ENCODE results near the gene CCDC24. TPM values are rescaled to one million over a fixed set of nuclear protein-coding genes. Genes with fewer than 3 reads are reported as not detected.

The CCDC24 gene
- total and polyA plus RNA-seq, 9 of the 15 experiments (the other 6 are each of a cell fraction or from before 2014, with no cell fraction given), result 0.31 to 4.5 (median 1.5) TPM

DNA sequence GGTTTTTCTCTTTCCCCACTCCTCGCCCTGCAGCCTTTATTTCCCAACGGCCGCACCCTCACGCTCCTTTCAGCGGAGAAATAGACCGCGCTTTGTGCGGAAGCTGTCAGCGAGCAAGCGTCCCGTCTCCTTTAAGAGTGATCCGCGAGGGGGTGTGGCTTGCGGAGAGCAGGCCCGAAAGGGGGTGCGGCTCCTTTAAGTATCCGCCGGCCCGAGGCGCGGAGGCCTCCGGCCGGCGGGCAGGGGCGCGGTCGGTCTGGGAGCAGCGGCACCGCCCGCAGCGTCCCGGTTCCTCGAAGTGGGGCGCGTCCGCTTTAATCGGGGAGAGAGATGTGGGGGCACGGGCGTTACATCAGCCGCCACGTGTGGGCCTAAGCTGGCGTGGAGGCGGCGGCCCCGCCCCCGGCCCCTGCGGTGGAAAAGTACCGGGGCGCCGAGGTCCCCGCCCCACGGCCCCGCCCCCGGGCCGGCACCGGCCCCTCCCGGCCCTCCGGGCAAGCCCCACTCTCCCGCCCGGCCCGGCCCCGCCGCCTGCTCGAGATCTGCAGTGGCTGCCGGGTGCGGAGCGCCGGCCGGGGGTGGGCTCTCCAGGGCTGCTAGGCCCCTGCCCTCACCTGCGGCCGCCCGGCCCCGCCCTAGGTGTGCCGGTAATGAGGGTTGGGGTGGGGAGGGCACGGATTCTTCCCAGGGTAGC, 38.7 kb downstream of the CCDC24 start (continued):
- TF ChIP-seq, protein P1, sequence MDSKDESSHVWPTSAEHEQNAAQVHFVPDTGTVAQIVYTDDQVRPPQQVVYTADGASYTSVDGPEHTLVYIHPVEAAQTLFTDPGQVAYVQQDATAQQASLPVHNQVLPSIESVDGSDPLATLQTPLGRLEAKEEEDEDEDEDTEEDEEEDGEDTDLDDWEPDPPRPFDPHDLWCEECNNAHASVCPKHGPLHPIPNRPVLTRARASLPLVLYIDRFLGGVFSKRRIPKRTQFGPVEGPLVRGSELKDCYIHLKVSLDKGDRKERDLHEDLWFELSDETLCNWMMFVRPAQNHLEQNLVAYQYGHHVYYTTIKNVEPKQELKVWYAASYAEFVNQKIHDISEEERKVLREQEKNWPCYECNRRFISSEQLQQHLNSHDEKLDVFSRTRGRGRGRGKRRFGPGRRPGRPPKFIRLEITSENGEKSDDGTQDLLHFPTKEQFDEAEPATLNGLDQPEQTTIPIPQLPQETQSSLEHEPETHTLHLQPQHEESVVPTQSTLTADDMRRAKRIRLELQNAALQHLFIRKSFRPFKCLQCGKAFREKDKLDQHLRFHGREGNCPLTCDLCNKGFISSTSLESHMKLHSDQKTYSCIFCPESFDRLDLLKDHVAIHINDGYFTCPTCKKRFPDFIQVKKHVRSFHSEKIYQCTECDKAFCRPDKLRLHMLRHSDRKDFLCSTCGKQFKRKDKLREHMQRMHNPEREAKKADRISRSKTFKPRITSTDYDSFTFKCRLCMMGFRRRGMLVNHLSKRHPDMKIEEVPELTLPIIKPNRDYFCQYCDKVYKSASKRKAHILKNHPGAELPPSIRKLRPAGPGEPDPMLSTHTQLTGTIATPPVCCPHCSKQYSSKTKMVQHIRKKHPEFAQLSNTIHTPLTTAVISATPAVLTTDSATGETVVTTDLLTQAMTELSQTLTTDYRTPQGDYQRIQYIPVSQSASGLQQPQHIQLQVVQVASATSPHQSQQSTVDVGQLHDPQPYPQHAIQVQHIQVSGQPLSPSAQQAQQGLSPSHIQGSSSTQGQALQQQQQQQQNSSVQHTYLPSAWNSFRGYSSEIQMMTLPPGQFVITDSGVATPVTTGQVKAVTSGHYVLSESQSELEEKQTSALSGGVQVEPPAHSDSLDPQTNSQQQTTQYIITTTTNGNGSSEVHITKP (IDR thresholded peaks at IDR 0.05; ENCODE audit: partially characterized antibody), result peak; percentile 68
- TF ChIP-seq ZNF274 (IDR thresholded peaks at IDR 0.05; ENCODE audit: borderline replicate concordance, low read depth, low read length) (0 out of 2 replicates have a peak, but pooled peaks have one; percentile 6), ZNF589 (CRISPR knock-in tag; IDR thresholded peaks at IDR 0.05; ENCODE audit: low read depth) (no peak), SIX5 (IDR thresholded peaks at IDR 0.05; ENCODE audit: borderline replicate concordance in 1 of 2, insufficient read depth in 1 of 2, low read depth in 1 of 2, low read length in 2 of 2) (no peak), MTA3 (IDR thresholded peaks at IDR 0.05; ENCODE audit: borderline replicate concordance) (no peak; the same call in none of the 2 replicates), BHLHE40 (IDR thresholded peaks at IDR 0.05; ENCODE audit: low read length) (peak; percentile 86), NEUROD1 (IDR thresholded peaks at IDR 0.05; ENCODE audit: borderline replicate concordance, low read depth, low read length, partially characterized antibody) (peak; percentile 75), HSF4 (CRISPR knock-in tag; IDR thresholded peaks at IDR 0.05; ENCODE audit: borderline replicate concordance) (no peak), MYC (IDR thresholded peaks at IDR 0.05; ENCODE audit: low read depth, low read length) (peak; percentile 100), MYC (CRISPR knock-in tag; IDR thresholded peaks at IDR 0.05; ENCODE audit: borderline replicate concordance, low read depth) (no peak), PHF21A (IDR thresholded peaks at IDR 0.05; ENCODE audit: borderline replicate concordance, low read depth) (no peak), MEIS2 (IDR thresholded peaks at IDR 0.05; ENCODE audit: partially characterized antibody) (peak; percentile 67), RB1 (IDR thresholded peaks at IDR 0.05; ENCODE audit: low read depth) (peak; percentile 70; the same call in 1 of the 2 replicates), SPI1 (IDR thresholded peaks at IDR 0.05; ENCODE audit: borderline replicate concordance, low read depth, low read length) (0 out of 2 replicates have a peak, but pooled peaks have one; percentile 24), SIN3B (IDR thresholded peaks at IDR 0.05; ENCODE audit: low read depth) (no peak), ZNF24 (IDR thresholded peaks at IDR 0.05) (no peak), RBM34 (IDR thresholded peaks at IDR 0.05; ENCODE audit: borderline replicate concordance, insufficient read depth, low read length) (0 out of 2 replicates have a peak, but pooled peaks have one; percentile 30), CBFA2T3 (IDR thresholded peaks at IDR 0.05) (0 out of 2 replicates have a peak, but pooled peaks have one; percentile 2), TAF7 (tag; IDR thresholded peaks at IDR 0.05) (no peak), JUND (IDR thresholded peaks at IDR 0.05; ENCODE audit: borderline replicate concordance, low read depth, low read length) (peak; percentile 72), JUND (tag; IDR thresholded peaks at IDR 0.05; ENCODE audit: borderline replicate concordance, low read depth, low read length) (no peak; the same call in 2 of the 3 replicates), HCFC1 (IDR thresholded peaks at IDR 0.05; ENCODE audit: low read depth, low read length) (peak; percentile 63), ZFX (CRISPR knock-in tag; IDR thresholded peaks at IDR 0.05) (peak; percentile 84), FOXK1 (CRISPR knock-in tag; IDR thresholded peaks at IDR 0.05; ENCODE audit: borderline replicate concordance) (no peak), RCOR1 (IDR thresholded peaks at IDR 0.05; ENCODE audit: borderline replicate concordance in 1 of 2, low read depth in 2 of 2, low read length in 2 of 2) (peak in 1 of 2 experiments; percentile 69; a peak in 2 of 4 replicates)
